ENCODE measurements around the gene TOMM40. TPM values are rescaled to one million over a fixed set of nuclear protein-coding genes. Genes with fewer than 3 reads are reported as not detected.

The TOMM40 gene
- total and polyA plus RNA-seq, 2 of the 13 experiments (the other 11 are each of a cell fraction or from before 2014, with no cell fraction given): 72.0 to 110 TPM

DNA sequence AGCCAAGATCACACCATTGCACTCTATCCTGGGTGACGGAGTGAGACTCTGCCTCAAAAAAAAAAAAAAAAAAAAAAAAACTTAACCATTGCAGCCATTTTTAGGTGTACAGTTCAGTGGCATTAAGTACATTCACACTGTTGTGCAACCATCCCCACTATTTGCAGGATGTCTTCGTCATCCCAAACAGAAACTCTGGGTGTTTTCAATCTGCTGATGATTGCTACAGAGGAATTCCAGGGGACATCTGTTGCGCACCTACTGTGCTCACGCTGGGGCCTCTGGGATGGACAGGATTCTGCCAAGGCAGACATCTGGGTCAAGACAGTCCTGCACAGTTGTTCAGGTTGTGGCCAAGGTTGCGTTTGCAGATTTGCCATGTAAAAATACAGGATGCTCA, 48.6 kb downstream of the TOMM40 start (continued):
- TF ChIP-seq ZNF652 (CRISPR knock-in tag; IDR thresholded peaks at IDR 0.05; ENCODE audit: borderline replicate concordance, low read depth) (peak; percentile 75), ZNF33B (CRISPR knock-in tag; IDR thresholded peaks at IDR 0.05) (no peak), SNAPC2 (CRISPR knock-in tag; IDR thresholded peaks at IDR 0.05) (no peak), PRDM10 (CRISPR knock-in tag; IDR thresholded peaks at IDR 0.05; ENCODE audit: low read depth) (no peak), THAP11 (CRISPR knock-in tag; IDR thresholded peaks at IDR 0.05) (peak; percentile 22; the same call in 1 of the 2 replicates), ZNF224 (CRISPR knock-in tag; IDR thresholded peaks at IDR 0.05) (no peak), ZNF556 (CRISPR knock-in tag; IDR thresholded peaks at IDR 0.05; ENCODE audit: borderline replicate concordance) (no peak), U2AF1 (optimal IDR thresholded peaks at IDR 0.05; ENCODE audit: low read depth, low read length) (no peak), CREB1 (IDR thresholded peaks at IDR 0.05) (no peak), CREB1 (CRISPR knock-in tag; IDR thresholded peaks at IDR 0.05) (peak; percentile 76), TOE1 (CRISPR knock-in tag; IDR thresholded peaks at IDR 0.05) (no peak)
- TF ChIP-seq, protein P1, sequence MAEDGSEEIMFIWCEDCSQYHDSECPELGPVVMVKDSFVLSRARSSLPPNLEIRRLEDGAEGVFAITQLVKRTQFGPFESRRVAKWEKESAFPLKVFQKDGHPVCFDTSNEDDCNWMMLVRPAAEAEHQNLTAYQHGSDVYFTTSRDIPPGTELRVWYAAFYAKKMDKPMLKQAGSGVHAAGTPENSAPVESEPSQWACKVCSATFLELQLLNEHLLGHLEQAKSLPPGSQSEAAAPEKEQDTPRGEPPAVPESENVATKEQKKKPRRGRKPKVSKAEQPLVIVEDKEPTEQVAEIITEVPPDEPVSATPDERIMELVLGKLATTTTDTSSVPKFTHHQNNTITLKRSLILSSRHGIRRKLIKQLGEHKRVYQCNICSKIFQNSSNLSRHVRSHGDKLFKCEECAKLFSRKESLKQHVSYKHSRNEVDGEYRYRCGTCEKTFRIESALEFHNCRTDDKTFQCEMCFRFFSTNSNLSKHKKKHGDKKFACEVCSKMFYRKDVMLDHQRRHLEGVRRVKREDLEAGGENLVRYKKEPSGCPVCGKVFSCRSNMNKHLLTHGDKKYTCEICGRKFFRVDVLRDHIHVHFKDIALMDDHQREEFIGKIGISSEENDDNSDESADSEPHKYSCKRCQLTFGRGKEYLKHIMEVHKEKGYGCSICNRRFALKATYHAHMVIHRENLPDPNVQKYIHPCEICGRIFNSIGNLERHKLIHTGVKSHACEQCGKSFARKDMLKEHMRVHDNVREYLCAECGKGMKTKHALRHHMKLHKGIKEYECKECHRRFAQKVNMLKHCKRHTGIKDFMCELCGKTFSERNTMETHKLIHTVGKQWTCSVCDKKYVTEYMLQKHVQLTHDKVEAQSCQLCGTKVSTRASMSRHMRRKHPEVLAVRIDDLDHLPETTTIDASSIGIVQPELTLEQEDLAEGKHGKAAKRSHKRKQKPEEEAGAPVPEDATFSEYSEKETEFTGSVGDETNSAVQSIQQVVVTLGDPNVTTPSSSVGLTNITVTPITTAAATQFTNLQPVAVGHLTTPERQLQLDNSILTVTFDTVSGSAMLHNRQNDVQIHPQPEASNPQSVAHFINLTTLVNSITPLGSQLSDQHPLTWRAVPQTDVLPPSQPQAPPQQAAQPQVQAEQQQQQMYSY (CRISPR knock-in tag; IDR thresholded peaks at IDR 0.05): no peak
- TF ChIP-seq, protein P2, sequence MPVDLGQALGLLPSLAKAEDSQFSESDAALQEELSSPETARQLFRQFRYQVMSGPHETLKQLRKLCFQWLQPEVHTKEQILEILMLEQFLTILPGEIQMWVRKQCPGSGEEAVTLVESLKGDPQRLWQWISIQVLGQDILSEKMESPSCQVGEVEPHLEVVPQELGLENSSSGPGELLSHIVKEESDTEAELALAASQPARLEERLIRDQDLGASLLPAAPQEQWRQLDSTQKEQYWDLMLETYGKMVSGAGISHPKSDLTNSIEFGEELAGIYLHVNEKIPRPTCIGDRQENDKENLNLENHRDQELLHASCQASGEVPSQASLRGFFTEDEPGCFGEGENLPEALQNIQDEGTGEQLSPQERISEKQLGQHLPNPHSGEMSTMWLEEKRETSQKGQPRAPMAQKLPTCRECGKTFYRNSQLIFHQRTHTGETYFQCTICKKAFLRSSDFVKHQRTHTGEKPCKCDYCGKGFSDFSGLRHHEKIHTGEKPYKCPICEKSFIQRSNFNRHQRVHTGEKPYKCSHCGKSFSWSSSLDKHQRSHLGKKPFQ (CRISPR knock-in tag; IDR thresholded peaks at IDR 0.05; ENCODE audit: insufficient replicate concordance): peak; percentile 69
- TF ChIP-seq, protein P3, sequence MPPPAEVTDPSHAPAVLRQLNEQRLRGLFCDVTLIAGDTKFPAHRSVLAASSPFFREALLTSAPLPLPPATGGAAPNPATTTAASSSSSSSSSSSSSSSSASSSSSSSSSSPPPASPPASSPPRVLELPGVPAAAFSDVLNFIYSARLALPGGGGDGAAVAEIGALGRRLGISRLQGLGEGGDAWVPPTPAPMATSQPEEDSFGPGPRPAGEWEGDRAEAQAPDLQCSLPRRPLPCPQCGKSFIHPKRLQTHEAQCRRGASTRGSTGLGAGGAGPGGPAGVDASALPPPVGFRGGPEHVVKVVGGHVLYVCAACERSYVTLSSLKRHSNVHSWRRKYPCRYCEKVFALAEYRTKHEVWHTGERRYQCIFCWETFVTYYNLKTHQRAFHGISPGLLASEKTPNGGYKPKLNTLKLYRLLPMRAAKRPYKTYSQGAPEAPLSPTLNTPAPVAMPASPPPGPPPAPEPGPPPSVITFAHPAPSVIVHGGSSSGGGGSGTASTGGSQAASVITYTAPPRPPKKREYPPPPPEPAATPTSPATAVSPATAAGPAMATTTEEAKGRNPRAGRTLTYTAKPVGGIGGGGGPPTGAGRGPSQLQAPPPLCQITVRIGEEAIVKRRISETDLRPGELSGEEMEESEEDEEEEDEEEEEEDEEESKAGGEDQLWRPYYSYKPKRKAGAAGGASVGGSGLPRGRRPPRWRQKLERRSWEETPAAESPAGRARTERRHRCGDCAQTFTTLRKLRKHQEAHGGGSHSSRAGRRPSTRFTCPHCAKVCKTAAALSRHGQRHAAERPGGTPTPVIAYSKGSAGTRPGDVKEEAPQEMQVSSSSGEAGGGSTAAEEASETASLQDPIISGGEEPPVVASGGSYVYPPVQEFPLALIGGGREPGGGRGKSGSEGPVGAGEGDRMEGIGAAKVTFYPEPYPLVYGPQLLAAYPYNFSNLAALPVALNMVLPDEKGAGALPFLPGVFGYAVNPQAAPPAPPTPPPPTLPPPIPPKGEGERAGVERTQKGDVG (CRISPR knock-in tag; IDR thresholded peaks at IDR 0.05; ENCODE audit: borderline replicate concordance): no peak
- TF ChIP-seq, protein P4, sequence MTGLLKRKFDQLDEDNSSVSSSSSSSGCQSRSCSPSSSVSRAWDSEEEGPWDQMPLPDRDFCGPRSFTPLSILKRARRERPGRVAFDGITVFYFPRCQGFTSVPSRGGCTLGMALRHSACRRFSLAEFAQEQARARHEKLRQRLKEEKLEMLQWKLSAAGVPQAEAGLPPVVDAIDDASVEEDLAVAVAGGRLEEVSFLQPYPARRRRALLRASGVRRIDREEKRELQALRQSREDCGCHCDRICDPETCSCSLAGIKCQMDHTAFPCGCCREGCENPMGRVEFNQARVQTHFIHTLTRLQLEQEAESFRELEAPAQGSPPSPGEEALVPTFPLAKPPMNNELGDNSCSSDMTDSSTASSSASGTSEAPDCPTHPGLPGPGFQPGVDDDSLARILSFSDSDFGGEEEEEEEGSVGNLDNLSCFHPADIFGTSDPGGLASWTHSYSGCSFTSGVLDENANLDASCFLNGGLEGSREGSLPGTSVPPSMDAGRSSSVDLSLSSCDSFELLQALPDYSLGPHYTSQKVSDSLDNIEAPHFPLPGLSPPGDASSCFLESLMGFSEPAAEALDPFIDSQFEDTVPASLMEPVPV (CRISPR knock-in tag; IDR thresholded peaks at IDR 0.05): no peak

Measured in HepG2 (cell line).